Measurements from ENCODE around the gene PYM1.

The PYM1 gene

GRCh38 chr12:55927588-55928502, at the start of gene PYM1:
Gene PYM1 (minus strand): TSS chr12:55927894. CDS start chr12:55927761, 133 bp downstream.
- peak; percentile 99 for DNase-seq

GRCh38 chr12:55974308-55974730, 46.6 kb upstream of the PYM1 start:
- DNase-seq, result peak; percentile 72

GRCh38 chr12:55973599-55974307, 46.1 kb upstream of the PYM1 start, which contains the start of gene RAB5B:
Gene RAB5B (plus strand): TSS chr12:55974078. CDS start chr12:55986961, 12,883 bp downstream.
- peak; percentile 100 for DNase-seq

DNA sequence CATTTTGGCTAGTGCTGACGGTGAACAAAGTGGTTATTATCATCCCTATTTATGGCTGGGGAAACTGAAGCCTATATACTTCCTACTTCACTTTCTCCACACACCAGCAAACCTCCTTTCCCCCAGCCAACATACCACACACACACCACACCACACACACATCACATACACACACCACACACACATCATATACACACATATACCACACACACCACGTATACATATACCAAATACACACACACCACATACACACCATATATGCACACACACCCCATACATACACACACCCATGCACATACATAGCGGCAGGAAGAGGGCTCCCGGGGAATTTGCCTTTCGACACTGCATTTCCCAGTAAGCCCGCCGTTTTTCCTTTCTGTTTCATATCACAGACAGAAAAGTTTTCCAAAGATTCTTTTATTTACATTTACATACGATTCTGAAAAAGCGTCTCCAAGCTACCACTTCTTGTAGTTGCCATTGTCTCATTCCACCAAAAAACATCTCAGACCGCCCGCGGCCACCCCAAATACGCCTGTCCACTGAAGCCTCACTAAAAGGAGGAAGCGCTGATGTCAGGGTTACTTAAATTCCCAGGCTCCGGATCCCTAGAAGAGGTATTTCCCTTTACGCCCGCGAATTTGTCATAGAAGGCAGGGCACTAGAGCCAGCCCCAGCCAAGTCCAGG, 45.4 kb upstream of the PYM1 start:
- peak; percentile 53 for DNase-seq

DNA sequence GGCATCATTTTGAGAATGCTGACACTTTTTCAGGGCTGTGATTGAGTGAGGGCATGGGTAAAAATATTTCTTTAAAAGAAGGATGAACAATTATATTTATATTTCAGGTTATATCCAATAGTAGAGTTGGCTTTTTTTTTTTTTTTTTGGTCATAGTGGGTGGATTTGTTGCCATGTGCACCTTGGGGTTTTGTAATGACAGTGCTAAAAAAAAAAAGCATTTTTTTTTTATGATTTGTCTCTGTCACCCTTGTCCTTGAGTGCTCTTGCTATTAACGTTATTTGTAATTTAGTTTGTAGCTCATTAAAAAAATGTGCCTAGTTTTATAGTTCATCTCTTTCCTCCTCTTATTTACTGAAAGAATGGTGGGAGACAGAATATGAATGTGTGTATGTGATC, 44.8 kb upstream of the PYM1 start:
- peak; percentile 14 for DNase-seq

DNA sequence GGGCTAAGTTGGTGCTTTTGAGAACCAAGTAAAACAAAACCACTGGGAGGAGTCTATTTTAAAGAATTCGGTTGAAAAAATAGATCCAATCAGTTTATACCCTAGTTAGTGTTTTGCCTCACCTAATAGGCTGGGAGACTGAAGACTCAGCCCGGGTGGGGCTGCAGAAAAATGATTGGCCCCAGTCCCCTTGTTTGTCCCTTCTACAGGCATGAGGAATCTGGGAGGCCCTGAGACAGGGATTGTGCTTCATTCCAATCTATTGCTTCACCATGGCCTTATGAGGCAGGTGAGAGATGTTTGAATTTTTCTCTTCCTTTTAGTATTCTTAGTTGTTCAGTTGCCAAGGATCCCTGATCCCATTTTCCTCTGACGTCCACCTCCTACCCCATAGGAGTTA, 44.3 kb upstream of the PYM1 start:
- peak; percentile 66 for DNase-seq

- DNase-seq, result no peak
Measured at GRCh38 chr12:55970775-55971174, 43.1 kb upstream of the PYM1 start.

DNA sequence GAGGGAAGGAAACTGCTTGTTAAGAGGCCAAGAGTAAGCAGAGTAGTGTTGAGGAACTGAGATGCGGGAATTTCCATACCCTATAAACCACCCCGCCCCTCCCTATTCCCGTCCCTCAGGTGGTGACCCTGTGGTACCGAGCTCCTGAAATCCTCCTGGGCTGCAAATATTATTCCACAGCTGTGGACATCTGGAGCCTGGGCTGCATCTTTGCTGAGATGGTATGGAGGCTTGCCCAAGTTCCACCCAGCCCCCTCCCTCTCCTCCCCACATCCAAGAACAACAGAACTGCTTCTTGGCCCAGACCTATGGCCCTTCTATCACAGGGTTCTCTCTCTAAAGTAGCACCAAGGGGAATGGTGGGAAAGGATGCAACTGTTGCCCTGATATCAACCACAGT, 41.7 kb upstream of the PYM1 start:
- no peak for DNase-seq

DNA sequence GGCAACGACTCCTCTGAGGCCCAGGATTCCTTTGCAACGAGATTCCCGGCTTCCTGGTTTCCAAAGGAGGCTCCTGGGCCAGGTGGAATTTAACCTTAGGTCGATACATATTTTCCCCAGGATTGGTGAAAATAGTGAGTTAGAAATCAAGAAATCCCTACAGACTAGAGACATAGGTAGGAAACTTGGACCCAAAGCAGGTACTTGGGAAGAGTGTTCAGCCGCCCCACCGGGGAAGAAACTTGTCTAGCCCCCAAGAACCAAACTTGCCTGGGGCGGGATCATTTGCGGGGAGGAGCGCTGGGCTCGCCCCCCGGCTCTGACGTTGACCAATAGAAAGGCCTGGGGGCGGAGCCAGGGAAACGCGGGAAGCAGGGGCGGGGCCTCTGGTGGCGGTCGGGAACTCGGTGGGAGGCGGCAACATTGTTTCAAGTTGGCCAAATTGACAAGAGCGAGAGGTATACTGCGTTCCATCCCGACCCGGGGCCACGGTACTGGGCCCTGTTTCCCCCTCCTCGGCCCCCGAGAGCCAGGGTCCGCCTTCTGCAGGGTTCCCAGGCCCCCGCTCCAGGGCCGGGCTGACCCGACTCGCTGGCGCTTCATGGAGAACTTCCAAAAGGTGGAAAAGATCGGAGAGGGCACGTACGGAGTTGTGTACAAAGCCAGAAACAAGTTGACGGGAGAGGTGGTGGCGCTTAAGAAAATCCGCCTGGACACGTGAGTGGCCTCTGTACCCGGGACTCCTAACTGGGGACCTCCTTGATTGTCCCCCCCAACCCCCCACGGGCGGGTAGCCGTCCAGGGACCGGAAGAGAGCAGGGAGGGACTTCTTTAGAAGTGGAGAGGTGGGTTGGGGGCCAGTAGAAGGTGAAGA, 39.0 kb upstream of the PYM1 start, which contains the start of gene CDK2:
TSS of gene CDK2 (plus strand) at position 423 of the 874 bp plus-strand sequence. CDS start at position 602, 179 bp downstream.
- DNase-seq, result peak; percentile 97

- DNase-seq, result peak; percentile 26
Measured at GRCh38 chr12:55965941-55966407, 38.3 kb upstream of the PYM1 start, which contains the start of gene PMEL. Gene PMEL (minus strand): TSS chr12:55966042. CDS start chr12:55966011, 31 bp downstream.

DNA sequence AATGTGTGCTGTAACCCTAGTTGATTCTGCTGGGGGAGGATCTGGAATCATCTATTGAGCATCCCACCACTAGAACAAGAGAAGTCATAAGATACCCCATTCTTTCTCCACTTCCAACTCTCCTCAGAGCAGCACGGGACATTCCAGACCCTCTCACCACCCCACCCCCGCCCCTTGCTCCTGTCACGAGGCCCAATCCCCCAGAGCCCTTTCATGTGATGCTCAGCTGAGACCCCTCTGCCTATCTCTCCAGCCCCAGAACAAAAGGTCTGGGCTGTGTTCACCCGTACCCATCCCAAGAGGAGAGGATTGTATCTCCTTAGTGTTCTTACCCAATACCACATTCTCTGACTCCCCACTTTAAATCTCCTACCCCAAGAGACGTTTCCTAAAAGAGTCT, 37.5 kb upstream of the PYM1 start:
- no peak for DNase-seq

DNA sequence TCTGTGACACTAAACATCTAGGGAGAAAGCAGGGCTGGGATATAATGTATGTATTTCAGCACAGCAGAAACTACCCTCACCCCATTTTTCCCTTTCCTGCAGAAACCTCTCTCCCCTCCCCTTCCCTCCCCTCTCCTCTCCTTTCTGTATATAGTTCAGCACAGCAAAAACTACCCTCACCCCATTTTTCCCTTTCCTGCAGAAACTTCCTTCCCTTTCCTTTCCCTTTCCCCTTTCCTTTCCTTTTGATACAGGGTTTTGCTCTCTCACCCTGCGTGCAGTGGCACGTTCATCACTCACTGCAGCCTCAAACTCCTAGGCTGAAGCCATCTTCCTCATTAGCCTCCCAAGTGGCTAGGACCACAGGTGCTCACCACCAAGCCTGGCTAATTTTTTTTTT, 36.1 kb upstream of the PYM1 start:
- DNase-seq, result no peak

GRCh38 chr12:55957106-55957859, 29.6 kb upstream of the PYM1 start:
- no peak for DNase-seq

- DNase-seq, result peak; percentile 78
Measured at GRCh38 chr12:55955800-55956508, 28.3 kb upstream of the PYM1 start.

DNA sequence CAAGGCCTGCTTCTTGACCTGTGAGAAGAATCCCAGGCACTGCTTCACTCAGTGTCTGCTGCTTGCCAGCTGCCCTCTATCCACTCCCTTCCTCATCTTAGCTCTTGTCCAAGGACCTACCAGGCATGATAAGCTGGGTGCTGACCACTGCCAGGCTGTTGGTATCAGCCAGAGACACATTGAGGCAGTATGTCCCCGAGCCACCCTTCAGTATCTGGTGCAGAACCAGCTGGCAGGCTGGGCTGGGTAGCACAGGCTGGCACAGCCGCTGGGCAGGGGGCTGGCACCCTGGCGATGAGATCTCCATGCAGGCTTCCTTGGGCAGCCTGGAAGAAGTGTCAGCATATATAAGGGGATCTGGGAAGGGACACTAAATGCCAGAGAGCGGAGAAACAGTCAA, 27.6 kb upstream of the PYM1 start:
- DNase-seq, result peak; percentile 42

DNA sequence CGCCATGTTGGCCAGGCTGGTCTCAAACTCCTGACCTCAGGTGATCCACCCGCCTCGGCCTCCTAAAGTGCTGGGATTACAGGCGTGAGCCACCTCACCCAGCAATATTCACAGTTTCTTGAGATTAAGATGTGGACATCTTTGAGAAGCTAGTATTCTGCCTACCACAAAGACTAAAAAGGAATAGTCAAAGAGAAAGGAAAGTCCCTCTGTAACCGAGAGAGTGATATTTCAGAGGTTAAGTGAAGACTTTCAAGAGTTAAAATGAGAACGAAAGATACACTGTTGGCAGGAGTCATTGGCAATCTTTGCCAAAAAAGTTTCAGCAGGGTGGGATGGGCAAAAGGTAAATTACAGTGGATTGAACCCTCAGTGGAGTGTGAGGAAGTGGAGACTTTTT, 18.9 kb upstream of the PYM1 start:
- DNase-seq, result no peak

- DNase-seq, result no peak
Measured at GRCh38 chr12:55942577-55943136, 15.0 kb upstream of the PYM1 start.

GRCh38 chr12:55942055-55942454, 14.4 kb upstream of the PYM1 start:
- DNase-seq, result no peak

DNA sequence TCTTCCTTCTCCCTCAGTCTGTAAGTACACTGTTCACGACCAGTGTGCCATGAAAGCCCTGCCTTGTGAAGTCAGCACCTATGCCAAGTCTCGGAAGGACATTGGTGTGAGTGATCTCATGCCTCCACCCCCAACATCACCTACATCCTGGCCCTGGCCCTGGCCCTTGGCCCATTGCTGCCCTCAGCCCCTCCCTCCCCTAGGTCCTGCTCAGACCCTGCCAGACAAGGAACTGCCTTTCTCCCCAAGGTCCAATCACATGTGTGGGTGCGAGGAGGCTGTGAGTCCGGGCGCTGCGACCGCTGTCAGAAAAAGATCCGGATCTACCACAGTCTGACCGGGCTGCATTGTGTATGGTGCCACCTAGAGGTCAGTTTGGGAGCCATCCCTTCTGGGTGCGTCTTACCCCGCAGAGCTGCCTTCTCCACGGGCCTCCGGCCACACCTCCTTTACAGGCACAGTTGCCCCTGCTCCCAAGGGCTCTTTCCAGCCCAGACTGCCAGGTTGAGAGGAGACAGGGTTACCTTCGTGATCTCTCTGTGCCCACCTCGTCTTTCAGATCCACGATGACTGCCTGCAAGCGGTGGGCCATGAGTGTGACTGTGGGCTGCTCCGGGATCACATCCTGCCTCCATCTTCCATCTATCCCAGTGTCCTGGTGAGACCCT, 12.5 kb upstream of the PYM1 start:
- DNase-seq, result peak; percentile 94
